HCT116 (cell line): Measurements from ENCODE around the gene ATP11B. TPM values are rescaled to one million over a fixed set of nuclear protein-coding genes. Genes with fewer than 3 reads are reported as not detected.
"Not testable (repeated sequence)": the region's sequence is repeated elsewhere in the genome, so short reads cannot be mapped to it uniquely, and the experiment has no call there.

Source experiments
- ATAC-seq: fragments of 200-7000 bp; cut with Tn5 transposase; 2 replicates; pipeline ENCODE4 v1.9.1; 2020; ENCODE audit warnings: mild to moderate bottlenecking, moderate library complexity
- BruUV-seq: library from RNA; stranded (reverse); fragments of 400-500 nt; replicated peaks from 2 replicates; lab custom pipeline; 2021; lab: Mats Ljungman, UMichigan
- CTCF ChIA-PET: fragments of 300-600 bp; sonication (Branson Sonifier 250); formaldehyde crosslinking; loops from one replicate; lab custom pipeline; 2021; ENCODE audit warnings: antibody characterized with exemption; lab: Charles Lee
- POLR2A ChIA-PET: fragments of 300-600, 350-600 bp; sonication (Branson Sonifier 250); formaldehyde crosslinking; loops from one replicate; lab custom pipeline; 2021; ENCODE audit warnings: antibody characterized with exemption; lab: Charles Lee
- RAD21 ChIA-PET, 2 experiments: fragments of 300-600 bp; sonication (Branson Sonifier 250); formaldehyde crosslinking; loops; one replicate each; lab custom pipeline; 2023; ENCODE audit warnings: low total read pairs in 2 of 2; ENCODE audit not compliant: uncharacterized antibody in 2 of 2, unreplicated experiment in 2 of 2, low non-redundant PET in 1 of 2; lab: Charles Lee
- DNase-seq: peaks from one replicate; pipeline ENCODE4 v3.0.0-alpha.2; 2010; ENCODE audit warnings: low read depth, low spot score
- H2AFZ ChIP-seq: fragments of 200-600 bp; shearing (Covaris generic), sonication (generic); 2 replicates; pipeline ENCODE4 v1.6.1; 2017; ENCODE audit warnings: low read depth, mixed run types, mixed read lengths, antibody characterized with exemption, low read length; ENCODE audit not compliant: poor library complexity, severe bottlenecking
- H3K27ac ChIP-seq: 2 replicates; pipeline ENCODE4 v1.5.1; 2012; ENCODE audit warnings: low read depth, low read length
- H3K27me3 ChIP-seq: fragments of 200-600 bp; sonication (generic); 2 replicates; pipeline ENCODE4 v1.6.1; 2016; ENCODE audit warnings: mixed run types, low read length, mixed read lengths; ENCODE audit not compliant: insufficient read depth
- H3K36me3 ChIP-seq, 2 experiments: fragments of 200-500 bp in 1 of 2; fragments of 200-600 bp in 1 of 2; sonication (Bioruptor generic) in 1 of 2; sonication (generic) in 1 of 2; 2 replicates each; pipeline versions ENCODE4 v1.5.1 to v1.6.1; 2014 to 2016; ENCODE audit warnings: low read length in 2 of 2, inconsistent platforms in 1 of 2, mixed read lengths in 1 of 2, mixed run types in 1 of 2; ENCODE audit not compliant: insufficient read depth in 2 of 2, control insufficient read depth in 1 of 2
- H3K4me1 ChIP-seq, 2 experiments: fragments of 200-600 bp in 1 of 2; sonication (generic) in 1 of 2; 2 replicates each; pipeline versions ENCODE4 v1.5.1 to v1.6.1; 2012 to 2017; ENCODE audit warnings: low read length in 2 of 2, inconsistent platforms in 1 of 2, mild to moderate bottlenecking in 1 of 2, mixed read lengths in 1 of 2, mixed run types in 1 of 2, moderate library complexity in 1 of 2; ENCODE audit not compliant: insufficient read depth in 2 of 2, control insufficient read depth in 1 of 2
- H3K4me2 ChIP-seq: fragments of 200-600 bp; sonication (generic); 2 replicates; pipeline ENCODE4 v1.6.1; 2017; ENCODE audit warnings: mixed run types, low read length, mixed read lengths
- H3K4me3 ChIP-seq, 2 experiments: fragments of 200-600 bp in 1 of 2; sonication (generic) in 1 of 2; replicated peaks in 1 of 2; 2 replicates each; pipeline ENCODE4 v1.5.1; 2011 to 2016; ENCODE audit warnings: low read length in 2 of 2, control low read depth in 1 of 2, low read depth in 1 of 2, mild to moderate bottlenecking in 1 of 2, mixed read lengths in 1 of 2, mixed run types in 1 of 2
- H3K79me2 ChIP-seq: fragments of 200-600 bp; sonication (generic); 2 replicates; pipeline ENCODE4 v1.6.1; 2017; ENCODE audit warnings: mild to moderate bottlenecking, mixed run types, low read length, moderate library complexity, mixed read lengths; ENCODE audit not compliant: insufficient read depth
- H3K9ac ChIP-seq: fragments of 200-600 bp; sonication (generic); 2 replicates; pipeline ENCODE4 v1.6.1; 2016; ENCODE audit warnings: low read length, mixed read lengths
- H3K9me2 ChIP-seq: fragments of 200-600 bp; sonication (generic), shearing (Covaris generic); 2 replicates; pipeline ENCODE4 v1.6.1; 2017; ENCODE audit warnings: mixed run types, mild to moderate bottlenecking, moderate library complexity; ENCODE audit not compliant: insufficient read depth
- H3K9me3 ChIP-seq, 2 experiments: fragments of 200-500 bp in 1 of 2; fragments of 200-600 bp in 1 of 2; sonication (Bioruptor generic) in 1 of 2; sonication (generic) in 1 of 2; 2 replicates each; pipeline ENCODE4 v1.6.1; 2014 to 2017; ENCODE audit warnings: low read length in 2 of 2, mixed read lengths in 2 of 2, inconsistent platforms in 1 of 2, low read depth in 1 of 2, mild to moderate bottlenecking in 1 of 2, mixed run types in 1 of 2, moderate library complexity in 1 of 2; ENCODE audit not compliant: control insufficient read depth in 1 of 2, insufficient read depth in 1 of 2
- H4K20me1 ChIP-seq: fragments of 200-600 bp; sonication (generic), shearing (Covaris generic); 2 replicates; pipeline ENCODE4 v1.6.1; 2017; ENCODE audit warnings: mixed run types, mild to moderate bottlenecking, moderate library complexity; ENCODE audit not compliant: insufficient read depth
- CEBPB ChIP-seq: IDR thresholded peaks from 2 replicates; pipeline ENCODE4 v1.6.1; 2012; ENCODE audit warnings: low read depth
- EGR1 ChIP-seq: IDR thresholded peaks from 2 replicates; pipeline ENCODE4 v1.6.1; 2012; ENCODE audit warnings: low read depth
- EZH2phosphoT487 ChIP-seq: fragments of 200-600 bp; IDR thresholded peaks from 2 replicates; pipeline ENCODE4 v1.6.1; 2018; ENCODE audit warnings: antibody characterized with exemption, borderline replicate concordance
- MAX ChIP-seq: IDR thresholded peaks from 2 replicates; pipeline ENCODE4 v1.6.1; 2012
- POLR2A ChIP-seq: IDR thresholded peaks from 2 replicates; pipeline ENCODE4 v1.7.0; 2011; ENCODE audit warnings: borderline replicate concordance; ENCODE audit not compliant: insufficient read depth, insufficient read length; ENCODE audit errors: extremely low read depth
- RAD21 ChIP-seq: IDR thresholded peaks from 2 replicates; pipeline ENCODE4 v1.6.1; 2012; ENCODE audit warnings: low read depth, mild to moderate bottlenecking
- SRF ChIP-seq: IDR thresholded peaks from 2 replicates; pipeline ENCODE4 v1.6.1; 2012; ENCODE audit warnings: low read depth
- ZBTB33 ChIP-seq: IDR thresholded peaks from 2 replicates; pipeline ENCODE4 v1.6.1; 2011; ENCODE audit warnings: mild to moderate bottlenecking, low read length, moderate library complexity; ENCODE audit not compliant: insufficient replicate concordance; ENCODE audit errors: extremely low read depth
- ZFX ChIP-seq: fragments of 450-650 bp; IDR thresholded peaks from 2 replicates; pipeline ENCODE4 v1.6.1; 2017
- intact Hi-C: fragments of 100-400 bp; cut with micrococcal nuclease; formaldehyde crosslinking; loops from 2 replicates; pipeline ENCODE4 v1.10.0; 2022
- total RNA-seq: library from RNA; stranded (reverse); gene quantifications from one replicate; pipeline ENCODE4 v1.2.1, GENCODE V29; 2021; ENCODE audit not compliant: unreplicated experiment
- TF ChIP-seq, protein P1 (sequence below), 3 experiments: fragments of 200-600 bp in 1 of 3; sonication (generic) in 1 of 3; IDR thresholded peaks in 2 of 3; conservative IDR thresholded peaks in 1 of 3; 2 replicates each; pipeline ENCODE4 v1.5.1; 2012 to 2017; ENCODE audit warnings: low read depth in 2 of 3, low read length in 2 of 3, antibody characterized with exemption in 1 of 3, borderline replicate concordance in 1 of 3, control low read depth in 1 of 3, mild to moderate bottlenecking in 1 of 3, mixed read lengths in 1 of 3, mixed run types in 1 of 3, moderate library complexity in 1 of 3; ENCODE audit not compliant: insufficient read depth in 1 of 3

The ATP11B gene
- total RNA-seq, 1 experiment from 2014 or later = 53.0 TPM

- DNase-seq, POLR2A ChIA-PET: not testable (repeated sequence)
- peaks cover 6 to 13% of the 10 kb centered on the region in 2 experiments; a peak in 2 of 4 replicates for H3K36me3 ChIP-seq
Observed at GRCh38 chr3:182870917-182871316, 77.6 kb downstream of the ATP11B start.

GRCh38 chr3:182879031-182879611 lies 85.8 kb downstream of the ATP11B start:
- no peak overlapping the region for H2AFZ ChIP-seq
- intact Hi-C loops = no loop called here
- H3K4me2 ChIP-seq = no peak overlapping the region
- H3K4me1 ChIP-seq = no peaks in the 10 kb centered on the region
- no peak overlapping the region for H3K4me3 ChIP-seq
- H4K20me1 ChIP-seq = no peaks in the 10 kb centered on the region
- RAD21 ChIA-PET = no interaction called here
- ATAC-seq = no peak
- POLR2A ChIA-PET = no interaction called here
- H3K79me2 ChIP-seq = no peaks in the 10 kb centered on the region
- no peaks in the 10 kb centered on the region for H3K9me3 ChIP-seq
- CTCF ChIA-PET = no interaction called here
- 0 out of 4 replicates have a peak, but pooled peaks cover 0 to 2% of the 10 kb centered on the region in 2 experiments for H3K36me3 ChIP-seq
- BruUV-seq = no TSS peak
- no peak for DNase-seq
- H3K27me3 ChIP-seq = no peaks in the 10 kb centered on the region
- TF ChIP-seq SRF = no peak
- TF ChIP-seq ZFX = no peak
- no peak for TF ChIP-seq CEBPB
- TF ChIP-seq ZBTB33 = no peak
- TF ChIP-seq, protein P1, sequence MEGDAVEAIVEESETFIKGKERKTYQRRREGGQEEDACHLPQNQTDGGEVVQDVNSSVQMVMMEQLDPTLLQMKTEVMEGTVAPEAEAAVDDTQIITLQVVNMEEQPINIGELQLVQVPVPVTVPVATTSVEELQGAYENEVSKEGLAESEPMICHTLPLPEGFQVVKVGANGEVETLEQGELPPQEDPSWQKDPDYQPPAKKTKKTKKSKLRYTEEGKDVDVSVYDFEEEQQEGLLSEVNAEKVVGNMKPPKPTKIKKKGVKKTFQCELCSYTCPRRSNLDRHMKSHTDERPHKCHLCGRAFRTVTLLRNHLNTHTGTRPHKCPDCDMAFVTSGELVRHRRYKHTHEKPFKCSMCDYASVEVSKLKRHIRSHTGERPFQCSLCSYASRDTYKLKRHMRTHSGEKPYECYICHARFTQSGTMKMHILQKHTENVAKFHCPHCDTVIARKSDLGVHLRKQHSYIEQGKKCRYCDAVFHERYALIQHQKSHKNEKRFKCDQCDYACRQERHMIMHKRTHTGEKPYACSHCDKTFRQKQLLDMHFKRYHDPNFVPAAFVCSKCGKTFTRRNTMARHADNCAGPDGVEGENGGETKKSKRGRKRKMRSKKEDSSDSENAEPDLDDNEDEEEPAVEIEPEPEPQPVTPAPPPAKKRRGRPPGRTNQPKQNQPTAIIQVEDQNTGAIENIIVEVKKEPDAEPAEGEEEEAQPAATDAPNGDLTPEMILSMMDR (IDR thresholded peaks at IDR 0.05 in 2 of 3, conservative IDR thresholded peaks at IDR 0.05 in 1 of 3; ENCODE audit: borderline replicate concordance in 1 of 3, insufficient read depth in 1 of 3, low read depth in 2 of 3, low read length in 2 of 3) = no peak
- no peak for TF ChIP-seq MAX
- TF ChIP-seq POLR2A = no peak
- TF ChIP-seq EZH2phosphoT487 = no peak
- no peak for TF ChIP-seq RAD21
- TF ChIP-seq EGR1 = no peak
- H3K27ac ChIP-seq = no peak overlapping the region
- no peak overlapping the region for H3K9ac ChIP-seq
- H3K9me2 ChIP-seq = no peaks in the 10 kb centered on the region

More at GRCh38 chr3:182870917-182871316, 77.6 kb downstream of the ATP11B start:
- BruUV-seq, ATAC-seq, H4K20me1 ChIP-seq, H2AFZ ChIP-seq, RAD21 ChIA-PET, H3K27me3 ChIP-seq, H3K4me2 ChIP-seq, H3K27ac ChIP-seq, H3K9ac ChIP-seq, H3K9me2 ChIP-seq, intact Hi-C loops, H3K9me3 ChIP-seq, CTCF ChIA-PET, H3K4me3 ChIP-seq, H3K79me2 ChIP-seq, H3K4me1 ChIP-seq: not testable (repeated sequence)
